ENCODE results near the gene CETP. TPM values are rescaled to one million over a fixed set of nuclear protein-coding genes. Genes with fewer than 3 reads are reported as not detected.

The CETP gene
- total and polyA plus RNA-seq, 2 of the 8 experiments (the other 6 are each of a cell fraction or from before 2014, with no cell fraction given) = not detected

DNA sequence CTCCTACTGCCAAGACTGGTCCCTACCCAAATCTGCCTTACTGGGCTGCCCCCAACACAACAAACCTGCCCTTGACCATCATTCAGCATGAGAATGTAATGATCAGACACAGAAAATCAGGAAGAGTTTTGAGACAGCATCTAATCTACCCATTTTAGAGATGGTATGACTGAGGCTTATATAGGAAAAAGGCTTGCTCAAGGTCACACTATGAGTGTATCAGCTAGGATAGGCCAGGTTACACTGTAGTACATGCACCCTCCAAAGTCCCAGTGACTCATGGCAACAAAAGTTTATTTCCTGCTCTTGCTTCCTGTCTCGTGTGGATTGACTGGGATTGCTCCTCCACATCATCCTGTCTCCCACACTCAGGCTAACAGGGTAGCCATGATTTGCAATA lies 55.5 kb downstream of the CETP start:
- H4K20me1 ChIP-seq (replicated peaks in 1 of 2; ENCODE audit: control insufficient read depth in 1 of 2, insufficient read depth in 2 of 2, low read length in 2 of 2) = no peaks in the 10 kb centered on the region
- no peak for TF ChIP-seq TBP (IDR thresholded peaks at IDR 0.05; ENCODE audit: low read depth, low read length)
- no peak for DNase-seq (ENCODE audit: low read depth in 1 of 2, low spot score in 2 of 2)
- H3K18ac ChIP-seq (ENCODE audit: extremely low read depth, low read length) = no peak overlapping the region
- no peaks in the 10 kb centered on the region for H3K27me3 ChIP-seq (replicated peaks in 1 of 4; ENCODE audit: control insufficient read depth in 3 of 4, extremely low read depth in 1 of 4, insufficient read depth in 3 of 4, low read length in 3 of 4)
- no peak overlapping the region for H3K4me2 ChIP-seq (ENCODE audit: insufficient read depth in 1 of 2, low read depth in 2 of 2, low read length in 2 of 2)
- ChIA-PET CTCF (ENCODE audit: partially characterized antibody) (interaction anchor here (1.4 to 1.5 kb wide), 2 partner anchors 9 to 10 kb away, joined by 3 read pairs; no protein-coding TSS in a partner anchor), POLR2A (ENCODE audit: partially characterized antibody) (no interaction called here)
- no peak overlapping the region for H2BK12ac ChIP-seq (ENCODE audit: low read depth, low read length)
- H3K4ac ChIP-seq (replicated peaks; ENCODE audit: insufficient read length, low read depth, low read length) = no peak overlapping the region
- peaks cover 0 to 2% (median 0%) of the 10 kb centered on the region in 4 experiments; a peak in 1 of 7 replicates for H3K4me1 ChIP-seq (replicated peaks in 1 of 4; ENCODE audit: control insufficient read depth in 3 of 4, insufficient read depth in 4 of 4, low read length in 3 of 4)
- no peaks in the 10 kb centered on the region for H3K9me3 ChIP-seq (ENCODE audit: insufficient read depth in 2 of 2, low read depth in 1 of 2, low read length in 1 of 2)
- no peak for FAIRE-seq
- H3K9ac ChIP-seq (replicated peaks in 1 of 4; ENCODE audit: extremely low read depth in 1 of 4, low read depth in 3 of 4, low read length in 3 of 4) = no peak overlapping the region
- H4K5ac ChIP-seq (ENCODE audit: insufficient read length, low read depth, low read length) = no peak overlapping the region
- no peak overlapping the region for H2BK120ac ChIP-seq (replicated peaks; ENCODE audit: low read depth, low read length)
- H4K91ac ChIP-seq (replicated peaks; ENCODE audit: insufficient read length, low read length) = no peak overlapping the region
- H3K14ac ChIP-seq (ENCODE audit: insufficient read length) = no peak overlapping the region
- no peaks in the 10 kb centered on the region for H3K23me2 ChIP-seq (ENCODE audit: low read depth, low read length)
- no peak overlapping the region for H3K27ac ChIP-seq (ENCODE audit: low read depth, low read length)
- H3K79me1 ChIP-seq (ENCODE audit: low read depth, low read length) = no peaks in the 10 kb centered on the region
- no peak overlapping the region for H2AFZ ChIP-seq (ENCODE audit: low read length)
- H2BK20ac ChIP-seq (ENCODE audit: low read length) = no peak overlapping the region
- no peaks in the 10 kb centered on the region for H3K79me2 ChIP-seq (ENCODE audit: control insufficient read depth in 1 of 2, insufficient read depth in 2 of 2, low read length in 2 of 2)
- no peaks in the 10 kb centered on the region for H3K36me3 ChIP-seq (ENCODE audit: control insufficient read depth in 2 of 4, insufficient read depth in 4 of 4, low read length in 3 of 4)
- H2AK5ac ChIP-seq (ENCODE audit: low read depth, low read length) = no peak overlapping the region
- no peak overlapping the region for H2BK15ac ChIP-seq (ENCODE audit: low read length)
- no peak overlapping the region for H3K4me3 ChIP-seq (ENCODE audit: extremely low read depth in 1 of 4, insufficient read depth in 2 of 4, low read depth in 3 of 4, low read length in 4 of 4)
- H4K8ac ChIP-seq (ENCODE audit: extremely low read depth, insufficient read depth, low read length) = no peak overlapping the region
- no peak overlapping the region for H3K56ac ChIP-seq (replicated peaks; ENCODE audit: insufficient read length, low read depth, low read length)
- H3K23ac ChIP-seq (ENCODE audit: insufficient read length) = no peak overlapping the region
- H2BK5ac ChIP-seq (ENCODE audit: low read depth, low read length) = no peak overlapping the region
- WGBS, 2 experiments (ENCODE audit: extremely low coverage in 1 of 2, insufficient coverage in 1 of 2, insufficient read length in 1 of 2, insufficient replicate concordance in 2 of 2, low coverage in 1 of 2, low lambda C conversion rate in 2 of 2, missing lambda C conversion rate in 1 of 2) = 77% methylated on average over 1 of the region's 1 CpG; no CpG with 5 or more reads in 1 of the 2 experiments
